Middle frontal gyrus (tissue), 1 donor: ENCODE data around the gene ZNF638.

Experiments
- DNase-seq: peaks from one replicate; pipeline ENCODE4 v3.0.0-alpha.2; 2015; ENCODE audit warnings: low spot score; ENCODE audit errors: extremely low spot score

The ZNF638 gene

GRCh38 chr2:71469403-71470398 is 138.1 kb downstream of the ZNF638 start:
- DNase-seq: no peak

DNA sequence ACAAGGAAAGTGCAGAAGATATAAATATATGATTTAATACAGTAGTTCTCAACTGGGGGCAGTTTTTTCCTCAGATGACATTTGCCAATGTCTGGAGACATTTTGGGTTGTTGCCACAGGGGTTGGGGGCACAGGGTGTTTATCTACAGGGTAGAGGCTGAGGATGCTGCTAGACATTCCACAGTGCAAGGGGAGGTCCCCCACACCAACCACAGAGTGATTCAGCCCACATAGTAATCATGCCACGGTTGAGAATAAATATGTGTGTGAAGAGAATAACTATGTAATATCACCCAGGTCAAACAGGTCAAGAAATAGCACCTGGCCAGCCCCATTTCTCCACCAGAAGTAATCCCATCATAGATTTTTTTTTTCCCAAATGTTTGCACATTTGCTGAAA is 139.7 kb downstream of the ZNF638 start:
- no peak for DNase-seq

- DNase-seq: no peak
These were observed 140.4 kb downstream of the ZNF638 start for GRCh38 chr2:71472019-71472418.

- no peak for DNase-seq
These were observed 141.9 kb downstream of the ZNF638 start for GRCh38 chr2:71473346-71474031.

- no peak for DNase-seq
These were observed 142.6 kb downstream of the ZNF638 start for GRCh38 chr2:71474116-71474743.

GRCh38 chr2:71474744-71475397 is 143.3 kb downstream of the ZNF638 start:
- DNase-seq: no peak

DNA sequence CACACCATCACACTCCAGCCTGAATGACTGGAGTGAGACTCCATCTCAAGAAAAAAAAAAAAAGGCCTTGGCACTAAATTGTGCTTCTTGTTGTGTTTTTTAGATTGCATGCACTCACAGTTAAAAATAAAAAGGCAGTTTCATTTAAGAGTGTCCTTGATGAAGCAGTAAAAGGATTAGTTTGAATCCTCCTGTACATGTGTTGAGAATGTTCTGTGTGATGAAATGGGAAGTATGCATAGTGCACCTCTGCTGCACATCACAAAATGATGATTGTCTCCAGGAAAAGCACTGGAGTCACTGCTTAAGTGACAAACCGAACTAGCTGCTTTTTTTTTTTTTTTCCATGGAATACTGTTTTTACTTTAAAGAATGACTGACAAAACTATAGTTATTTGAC is 144.9 kb downstream of the ZNF638 start:
- DNase-seq: no peak

GRCh38 chr2:71477231-71477691 is 145.7 kb downstream of the ZNF638 start:
- DNase-seq: no peak

GRCh38 chr2:71478806-71479205 is 147.2 kb downstream of the ZNF638 start:
- no peak for DNase-seq

- no peak for DNase-seq
These were observed 147.7 kb downstream of the ZNF638 start for GRCh38 chr2:71479261-71479660.

- no peak for DNase-seq
These were observed 149.5 kb downstream of the ZNF638 start for GRCh38 chr2:71481111-71481510.

DNA sequence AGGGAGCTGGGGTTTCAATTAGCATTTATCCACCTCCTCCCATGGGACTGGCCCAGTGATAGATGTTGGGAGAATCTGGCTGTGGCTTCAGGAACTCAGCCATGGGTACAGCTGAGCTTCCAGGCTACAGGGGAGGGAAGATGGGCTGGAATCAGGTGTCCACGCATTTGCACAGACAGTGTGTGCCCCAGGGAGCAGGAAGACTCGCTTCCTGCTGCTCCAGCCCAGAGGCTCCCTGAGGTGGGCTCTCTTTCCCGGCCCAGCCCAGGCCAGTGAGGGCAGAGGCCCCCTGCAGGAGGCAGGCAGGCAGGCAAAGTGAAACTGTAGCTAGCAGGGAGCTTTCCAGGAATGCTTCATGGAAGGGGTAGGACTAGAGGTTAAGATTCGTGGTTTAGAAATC is 150.5 kb downstream of the ZNF638 start:
- no peak for DNase-seq

DNA sequence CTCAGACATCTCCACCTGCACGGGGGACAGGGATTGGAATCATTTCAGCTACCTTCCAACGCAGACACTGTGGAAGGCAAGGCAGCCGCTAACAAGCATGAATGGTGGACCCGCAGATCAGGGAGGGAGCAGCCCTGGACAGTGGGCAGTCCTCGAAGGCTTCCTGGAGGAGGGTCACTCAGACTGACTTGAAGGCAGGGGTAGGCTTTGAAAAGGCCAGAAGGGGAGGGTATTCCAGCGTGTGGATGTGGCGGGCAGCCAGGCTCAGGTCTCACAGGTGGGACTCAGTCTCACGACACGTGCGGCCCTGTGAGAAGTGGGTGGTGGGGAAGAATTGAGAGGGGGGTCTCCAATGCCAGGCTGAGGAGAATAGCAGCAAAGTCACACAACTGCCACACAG is 151.7 kb downstream of the ZNF638 start:
- no peak for DNase-seq

- no peak for DNase-seq
These were observed 152.8 kb downstream of the ZNF638 start for GRCh38 chr2:71484354-71484753.
